Astrocyte of the spinal cord (primary cell): ENCODE data around the gene RNF5.
"Not testable (repeated sequence)": the region's sequence is repeated elsewhere in the genome, so short reads cannot be mapped to it uniquely, and the experiment has no call there.

Experiments used
- DNase-seq: peaks from one replicate; pipeline ENCODE4 v3.0.0; 2011; ENCODE audit warnings: low read depth, low spot score
- H3K4me3 ChIP-seq: 2 replicates; pipeline ENCODE4 v1.5.1; 2011; ENCODE audit warnings: low read depth, mild to moderate bottlenecking, low read length, moderate library complexity
- in situ Hi-C: cut with HindIII; loops from 2 replicates; pipeline ENCODE4 v1.10.0; 2017; ENCODE audit warnings: low sequenced_read_pairs
- TF ChIP-seq, protein P1 (sequence below): IDR thresholded peaks from 2 replicates; pipeline ENCODE4 v1.5.1; 2012; ENCODE audit warnings: low read depth, mild to moderate bottlenecking, low read length, inconsistent platforms

RNF5 gene

DNA sequence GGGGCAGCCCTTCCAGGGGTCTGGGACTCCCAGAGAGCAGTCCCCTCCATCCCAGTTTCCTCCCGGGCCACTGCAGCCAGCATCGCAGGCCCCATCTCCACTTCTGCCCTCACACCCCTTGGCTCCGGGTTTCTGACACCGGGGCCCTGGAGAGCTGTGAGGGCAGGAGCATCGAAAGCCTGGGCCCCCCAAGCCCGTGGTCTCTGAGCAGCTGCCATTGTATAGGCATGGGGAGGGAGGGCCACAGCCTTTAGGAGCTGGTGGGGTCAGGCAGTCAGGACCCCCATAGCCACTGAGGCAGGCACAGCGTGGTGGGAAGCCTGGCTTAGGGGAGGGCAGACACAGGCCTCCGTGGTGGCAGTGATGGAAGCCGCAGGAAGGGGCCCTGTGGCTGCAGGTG, 24.0 kb downstream of the RNF5 start:
- in situ Hi-C loops = no loop called here
- H3K4me3 ChIP-seq = no peak overlapping the region
- no peak for DNase-seq
- TF ChIP-seq, protein P1, sequence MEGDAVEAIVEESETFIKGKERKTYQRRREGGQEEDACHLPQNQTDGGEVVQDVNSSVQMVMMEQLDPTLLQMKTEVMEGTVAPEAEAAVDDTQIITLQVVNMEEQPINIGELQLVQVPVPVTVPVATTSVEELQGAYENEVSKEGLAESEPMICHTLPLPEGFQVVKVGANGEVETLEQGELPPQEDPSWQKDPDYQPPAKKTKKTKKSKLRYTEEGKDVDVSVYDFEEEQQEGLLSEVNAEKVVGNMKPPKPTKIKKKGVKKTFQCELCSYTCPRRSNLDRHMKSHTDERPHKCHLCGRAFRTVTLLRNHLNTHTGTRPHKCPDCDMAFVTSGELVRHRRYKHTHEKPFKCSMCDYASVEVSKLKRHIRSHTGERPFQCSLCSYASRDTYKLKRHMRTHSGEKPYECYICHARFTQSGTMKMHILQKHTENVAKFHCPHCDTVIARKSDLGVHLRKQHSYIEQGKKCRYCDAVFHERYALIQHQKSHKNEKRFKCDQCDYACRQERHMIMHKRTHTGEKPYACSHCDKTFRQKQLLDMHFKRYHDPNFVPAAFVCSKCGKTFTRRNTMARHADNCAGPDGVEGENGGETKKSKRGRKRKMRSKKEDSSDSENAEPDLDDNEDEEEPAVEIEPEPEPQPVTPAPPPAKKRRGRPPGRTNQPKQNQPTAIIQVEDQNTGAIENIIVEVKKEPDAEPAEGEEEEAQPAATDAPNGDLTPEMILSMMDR = no peak

- H3K4me3 ChIP-seq = no peak overlapping the region
- no peak for DNase-seq
- TF ChIP-seq, protein P1 = no peak
- in situ Hi-C loops = no loop called here
These were observed 25.4 kb downstream of the RNF5 start for GRCh38 chr6:32203426-32204267.

DNA sequence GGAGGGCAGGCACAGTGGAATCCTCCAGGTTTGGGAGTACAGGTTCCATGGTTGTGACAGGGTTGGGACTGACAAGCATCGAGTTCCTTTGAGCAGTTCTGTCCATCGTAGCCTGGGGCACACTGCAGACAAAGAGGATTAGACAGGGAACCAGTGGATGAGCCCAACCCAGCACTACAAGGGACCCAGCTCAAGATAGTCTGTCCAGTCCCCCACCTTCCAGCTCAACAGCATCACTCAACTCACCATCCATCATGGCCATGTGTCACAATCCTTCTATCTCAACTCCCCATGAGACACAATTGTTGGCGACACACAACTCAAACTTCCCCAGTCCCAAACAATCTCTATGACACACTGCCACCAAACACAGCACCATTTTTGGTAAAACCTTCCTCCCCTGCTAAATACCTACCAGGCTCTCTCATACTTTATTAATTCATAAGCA, 26.1 kb downstream of the RNF5 start:
- TF ChIP-seq, protein P1 = no peak
- no peak for DNase-seq
- in situ Hi-C loops = no loop called here
- H3K4me3 ChIP-seq = no peak overlapping the region

- TF ChIP-seq, protein P1 = no peak
- in situ Hi-C loops = no loop called here
- no peak overlapping the region for H3K4me3 ChIP-seq
- no peak for DNase-seq
These were observed 30.8 kb downstream of the RNF5 start for GRCh38 chr6:32208996-32209395.

DNA sequence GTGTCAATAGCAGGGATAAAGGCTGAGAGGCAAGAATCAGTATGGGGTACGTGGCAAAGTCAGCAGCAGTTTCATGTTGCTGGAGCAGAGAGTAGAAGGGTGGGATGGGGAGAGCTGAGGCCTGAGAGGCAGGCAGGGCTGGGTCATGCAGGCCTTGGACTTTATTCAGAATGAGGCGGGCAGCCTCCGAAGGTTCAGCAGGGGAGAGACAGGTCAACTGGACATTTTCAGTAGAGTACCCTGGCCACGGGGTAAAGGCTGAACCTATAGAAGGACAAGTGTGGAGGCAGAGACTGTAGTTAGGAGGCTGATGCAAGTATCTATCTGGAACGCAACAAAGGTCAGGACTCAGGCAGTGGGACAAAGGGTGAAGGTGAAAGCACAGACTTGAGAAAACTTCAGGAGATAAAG, 32.0 kb downstream of the RNF5 start:
- no peak for DNase-seq
- no peak overlapping the region for H3K4me3 ChIP-seq
- in situ Hi-C loops = no loop called here
- TF ChIP-seq, protein P1 = no peak

DNA sequence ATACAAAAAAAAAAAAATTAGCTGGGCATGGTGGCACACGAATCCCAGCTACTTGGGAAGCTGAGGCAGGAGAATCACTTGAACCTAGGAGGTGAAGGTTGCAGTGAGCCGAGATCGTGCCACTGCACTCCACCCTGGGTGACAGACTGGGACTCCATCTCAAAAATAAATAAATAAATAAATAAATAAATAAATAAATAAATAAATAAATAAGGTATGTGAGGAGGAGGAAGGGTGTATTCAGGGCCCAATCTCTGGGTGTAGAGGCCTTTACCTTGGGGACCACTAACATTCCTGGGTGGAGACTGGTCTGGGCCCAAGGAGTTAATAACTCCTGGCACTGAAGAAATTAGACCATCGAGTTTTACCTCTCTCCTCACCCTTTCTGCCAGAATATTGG, 33.2 kb downstream of the RNF5 start:
- DNase-seq, H3K4me3 ChIP-seq, in situ Hi-C loops: not testable (repeated sequence)

GRCh38 chr6:32212076-32212760, 34.0 kb downstream of the RNF5 start:
- no peak for DNase-seq
- no peak overlapping the region for H3K4me3 ChIP-seq
- TF ChIP-seq, protein P1 = no peak
- in situ Hi-C loops = no loop called here
